ENCODE results near the gene FRG2C.
"Not testable (repeated sequence)": the region's sequence is repeated elsewhere in the genome, so short reads cannot be mapped to it uniquely, and the experiment has no call there.

FRG2C gene

DNA sequence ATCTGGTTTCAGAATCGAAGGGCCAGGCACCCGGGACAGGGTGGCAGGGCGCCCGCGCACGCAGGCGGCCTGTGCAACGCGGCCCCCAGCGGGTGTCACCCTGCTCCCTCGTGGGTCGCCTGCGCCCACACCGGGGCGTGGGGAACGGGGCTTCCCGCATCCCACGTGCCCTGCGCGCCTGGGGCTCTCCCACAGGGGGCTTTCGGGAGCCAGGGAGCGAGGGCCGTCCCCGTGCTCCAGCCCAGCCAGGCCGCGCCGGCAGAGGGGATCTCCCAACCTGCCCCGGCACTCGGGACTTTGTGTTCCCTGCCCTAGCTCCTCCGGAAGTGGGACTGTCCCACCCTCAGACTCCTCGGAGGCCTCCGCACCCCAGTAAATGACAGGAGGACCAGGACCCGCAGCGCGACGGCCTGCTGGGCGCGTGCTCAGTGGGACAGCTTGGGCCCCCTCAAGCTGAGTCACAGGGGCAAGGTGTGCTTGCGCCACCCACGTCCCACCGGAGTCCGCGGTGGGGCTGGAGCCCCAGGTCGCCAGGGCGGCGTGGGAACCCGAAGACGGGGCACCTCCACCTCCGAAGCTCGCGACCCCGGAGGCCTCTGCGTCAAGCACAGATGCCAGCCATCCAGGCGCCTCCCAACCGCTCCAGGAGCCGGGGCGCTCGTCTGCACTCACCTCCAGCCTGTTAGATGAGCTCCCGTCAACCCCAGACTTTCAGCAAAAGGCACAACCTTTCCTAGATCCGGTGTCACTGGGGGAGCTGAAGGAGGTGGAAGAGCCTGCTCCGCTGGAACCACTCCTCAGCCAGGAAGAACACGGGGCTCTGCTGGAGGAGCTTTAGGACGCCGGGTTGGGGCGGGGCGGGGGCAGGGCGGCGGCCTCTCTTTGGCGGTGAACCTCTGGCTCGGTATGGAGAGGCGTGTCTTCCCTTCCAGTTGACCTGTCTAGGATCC lies 5.5 kb downstream of the FRG2C start:
- DNase-seq (ENCODE audit: low read depth in 2 of 2) = not testable (repeated sequence)

DNA sequence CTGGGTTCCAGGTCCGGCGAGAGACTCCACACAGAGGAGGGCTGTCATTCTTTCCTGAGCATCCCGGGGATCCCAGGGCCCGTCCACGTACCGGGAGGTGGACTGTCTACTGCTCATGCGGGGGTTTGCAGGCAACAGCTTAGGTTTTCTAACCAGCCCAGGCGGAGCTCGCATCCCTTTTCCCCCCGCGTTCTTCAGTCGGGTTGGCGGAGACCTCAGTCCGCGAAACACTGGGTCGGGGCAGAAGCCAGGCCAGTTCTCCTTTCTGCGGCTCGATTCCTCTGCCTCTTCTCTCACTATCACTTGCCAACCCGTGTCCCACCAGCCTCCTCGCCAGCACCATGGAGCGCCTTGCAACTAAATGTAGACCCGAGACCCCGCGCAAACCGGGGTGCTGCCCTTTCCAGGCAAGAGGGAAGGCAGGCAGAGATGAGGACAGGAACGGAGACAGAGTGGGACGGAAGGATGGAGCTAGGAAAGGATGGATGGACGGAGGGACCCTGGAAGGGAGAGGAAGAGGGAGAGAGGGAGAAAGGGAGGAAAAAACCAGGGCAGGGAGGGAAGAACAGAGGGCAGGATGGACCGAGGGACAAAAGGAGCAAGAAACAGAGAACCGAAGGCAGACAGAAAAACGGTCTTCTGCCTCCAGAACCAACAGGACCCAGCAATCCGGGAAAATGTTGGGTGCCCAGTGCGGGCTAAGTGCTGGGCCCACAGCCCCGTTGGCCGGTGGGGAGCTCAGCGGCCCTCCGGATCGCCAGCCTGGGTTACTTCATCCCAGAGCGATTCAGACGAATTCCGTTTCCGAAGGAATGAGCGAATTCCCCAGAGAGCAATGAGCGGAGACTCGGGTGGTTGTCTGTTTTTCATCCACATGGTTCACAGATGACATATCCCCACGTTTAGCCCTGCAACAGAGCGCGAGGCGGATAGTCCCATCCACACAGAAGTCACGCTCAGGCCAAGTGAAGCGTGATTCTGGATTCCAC lies 6.5 kb downstream of the FRG2C start:
- DNase-seq (ENCODE audit: low read depth in 2 of 2) = not testable (repeated sequence)

DNA sequence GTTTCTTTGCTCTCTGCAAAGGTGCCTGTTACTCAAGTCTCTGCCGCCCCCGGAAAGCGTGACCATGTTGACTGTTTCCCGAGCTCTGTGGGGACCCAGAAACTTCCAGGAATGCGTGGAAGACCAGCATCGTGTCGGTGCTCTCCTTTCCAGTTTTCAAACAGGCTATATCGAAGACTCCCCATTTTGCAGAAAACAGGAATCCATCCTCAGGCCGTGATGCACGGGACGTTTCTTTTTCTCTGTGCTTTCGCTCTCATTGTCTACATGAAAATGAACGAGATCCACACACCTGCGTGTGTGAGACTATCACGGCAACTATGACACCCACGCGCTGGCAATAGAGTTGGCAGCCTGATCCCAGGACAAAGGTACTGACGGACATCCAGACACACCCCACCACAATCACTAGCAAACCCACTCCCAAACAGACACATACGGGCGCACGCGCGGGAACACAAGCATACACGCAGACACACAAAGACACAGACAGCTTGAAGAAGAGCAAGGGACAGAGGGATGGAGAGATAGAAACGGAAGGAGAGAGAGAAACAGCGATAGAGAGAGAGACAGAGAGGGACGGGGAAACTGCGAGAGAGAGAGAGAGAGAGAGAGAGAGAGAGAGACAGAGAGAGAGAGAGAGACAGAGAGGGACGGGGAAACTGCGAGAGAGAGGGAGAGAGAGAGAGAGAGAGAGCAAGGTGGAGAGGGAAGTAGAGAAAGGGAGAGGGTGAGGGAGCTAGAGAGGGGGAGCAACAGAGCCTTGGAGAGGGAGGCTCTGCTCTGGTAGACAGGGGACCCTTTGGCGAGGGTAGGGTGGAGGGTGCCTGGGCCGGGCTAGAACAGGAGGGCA lies 7.4 kb downstream of the FRG2C start:
- DNase-seq (ENCODE audit: low read depth in 2 of 2) = not testable (repeated sequence)

DNA sequence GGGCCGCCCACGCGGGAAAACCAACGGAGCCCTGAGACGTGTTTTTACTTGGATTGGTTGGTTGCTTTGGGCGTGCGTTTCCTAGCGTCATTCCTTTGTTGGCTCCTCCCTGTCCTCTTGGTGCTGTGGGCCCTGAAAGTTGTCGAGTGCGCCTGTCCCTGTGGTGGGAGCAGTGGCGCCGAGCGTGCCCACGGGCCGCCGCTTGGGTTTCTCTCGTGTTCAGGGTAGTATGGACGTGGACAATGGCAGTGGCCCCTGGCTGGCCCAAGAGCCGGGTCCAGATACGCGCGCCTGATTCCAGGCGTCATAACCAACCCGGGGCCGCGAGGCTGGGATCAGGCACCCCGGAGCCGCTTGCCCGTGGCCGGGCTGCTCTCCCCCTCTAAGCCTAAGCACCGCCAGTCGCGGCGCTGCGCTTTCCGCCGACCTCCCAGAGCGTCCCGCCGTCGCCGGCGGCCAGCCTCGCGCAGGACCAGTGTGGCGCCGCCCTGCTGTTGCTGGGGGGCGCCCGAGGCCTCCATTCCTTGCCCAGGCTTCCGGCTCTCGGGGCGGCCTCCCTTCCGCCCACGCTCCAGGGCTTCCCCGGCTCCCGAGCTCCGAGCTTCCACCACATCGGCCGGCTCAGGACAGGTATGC lies 8.1 kb downstream of the FRG2C start:
- DNase-seq (ENCODE audit: low read depth in 2 of 2) = not testable (repeated sequence)

DNA sequence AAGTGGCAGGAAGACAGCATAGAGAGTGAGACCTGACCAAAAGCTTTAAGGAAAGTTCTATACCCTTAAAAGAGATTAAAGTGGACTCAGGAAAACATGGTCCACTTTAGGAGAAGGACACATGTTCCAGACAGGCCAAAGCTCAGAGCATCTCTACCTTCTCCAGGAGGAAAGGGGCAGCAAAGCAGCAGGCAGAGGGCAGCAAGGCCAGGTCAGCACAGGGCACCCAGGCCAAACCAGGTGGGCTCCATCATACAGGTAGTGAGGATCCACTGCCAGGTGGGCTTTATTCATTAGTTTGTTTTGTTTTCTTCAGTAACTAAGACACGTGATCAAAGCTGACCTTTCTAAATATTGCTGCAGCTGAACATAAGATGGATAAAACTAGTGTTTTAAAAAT lies 19.8 kb downstream of the FRG2C start:
- not testable (repeated sequence) for DNase-seq (ENCODE audit: low read depth in 2 of 2)

DNA sequence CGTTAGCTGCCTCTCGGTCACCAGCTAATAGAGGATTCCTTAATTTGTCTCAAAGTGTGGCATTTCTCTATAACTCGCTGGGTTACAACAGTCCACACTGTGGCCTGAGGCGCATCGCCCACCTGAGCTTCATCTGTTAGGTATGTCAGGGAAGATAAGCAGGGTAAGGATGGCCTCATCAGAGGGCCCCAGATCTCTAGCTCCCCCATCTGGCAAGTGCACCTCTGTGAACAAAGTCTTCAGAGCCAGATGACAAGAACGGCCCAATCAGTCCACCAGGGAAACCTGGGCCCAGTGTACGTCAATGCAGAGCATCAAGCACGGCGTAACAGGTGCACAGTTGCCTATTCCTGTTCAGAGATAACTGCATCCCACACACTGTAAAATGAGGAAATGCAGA lies 23.2 kb downstream of the FRG2C start:
- DNase-seq (ENCODE audit: low read depth in 2 of 2) = no peak

DNA sequence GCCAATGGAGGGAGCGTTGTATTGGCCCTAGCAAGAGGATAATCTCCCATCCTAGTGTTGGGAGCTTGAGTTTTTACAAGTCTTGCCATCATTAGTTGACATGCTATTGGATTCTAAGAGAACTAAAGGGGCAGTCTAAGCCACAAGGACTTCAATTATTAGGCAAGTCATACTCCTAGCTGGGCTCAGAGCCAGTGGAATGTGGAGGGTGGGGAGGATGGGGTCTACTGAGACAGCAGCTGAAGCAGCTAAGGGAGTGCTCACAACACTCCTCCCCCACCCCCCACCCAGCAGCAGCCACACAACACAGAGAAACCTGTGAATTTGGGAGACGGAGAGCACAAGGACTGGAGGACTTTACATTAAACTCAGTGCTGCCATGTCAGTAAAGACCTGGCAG lies 27.9 kb downstream of the FRG2C start:
- DNase-seq (ENCODE audit: low read depth in 2 of 2) = no peak

Measured in stimulated activated CD8-positive, alpha-beta memory T cell treated with anti-CD3 and anti-CD28 coated beads, Interleukin-15, amount 100 ng/mL, for 48 hours (primary cell).